HepG2 (cell line): ENCODE results near the gene PRXL2B. TPM values are rescaled to one million over a fixed set of nuclear protein-coding genes. Genes with fewer than 3 reads are reported as not detected.
A peak's percentile ranks its signal among the peaks of the same experiment; 100 is the strongest.

ENCODE experiments used
- ARNTL ChIP-seq: sonication (generic); formaldehyde crosslinking; IDR thresholded peaks from 2 replicates; pipeline ENCODE4 v1.4.0; 2020; ENCODE audit warnings: mild to moderate bottlenecking, missing genetic modification reagents
- BRCA1 ChIP-seq: sonication (generic); formaldehyde crosslinking; IDR thresholded peaks from 2 replicates; pipeline ENCODE4 v1.4.0; 2020; ENCODE audit warnings: missing genetic modification reagents
- DBP ChIP-seq: sonication (generic); formaldehyde crosslinking; IDR thresholded peaks from 2 replicates; pipeline ENCODE4 v1.4.0; 2020; ENCODE audit warnings: missing genetic modification reagents; ENCODE audit errors: not compliant biosample characterization
- HDAC1 ChIP-seq: sonication (generic); formaldehyde crosslinking; IDR thresholded peaks from 2 replicates; pipeline ENCODE4 v1.5.1; 2020; ENCODE audit warnings: mild to moderate bottlenecking, missing genetic modification reagents
- HMGXB4 ChIP-seq, 2 experiments: sonication (generic) in 1 of 2; formaldehyde crosslinking in 1 of 2; IDR thresholded peaks; 2 replicates each; pipeline versions ENCODE4 v1.4.0 to v1.6.1; 2018 to 2020; ENCODE audit warnings: missing genetic modification reagents in 2 of 2, borderline replicate concordance in 1 of 2, low read depth in 1 of 2, mild to moderate bottlenecking in 1 of 2, missing biosample characterization in 1 of 2
- IRF2 ChIP-seq: IDR thresholded peaks from 2 replicates; pipeline ENCODE4 v1.6.1; 2018; ENCODE audit warnings: missing genetic modification reagents, missing compliant biosample characterization
- MIER2 ChIP-seq: IDR thresholded peaks from 2 replicates; pipeline ENCODE4 v1.6.1; 2016; ENCODE audit warnings: missing biosample characterization, missing genetic modification reagents
- SRSF1 ChIP-seq: fragments of 200-400 bp; formaldehyde crosslinking; optimal IDR thresholded peaks from 2 replicates; pipeline ENCODE3; 2017; ENCODE audit warnings: mild to moderate bottlenecking, low read depth, low read length, moderate library complexity
- ZBTB40 ChIP-seq, 2 experiments: fragments of 450-650 bp in 1 of 2; sonication (generic) in 1 of 2; formaldehyde crosslinking in 1 of 2; IDR thresholded peaks; 2 replicates each; pipeline versions ENCODE4 v1.6.1 to v1.8.0; 2016 to 2022; ENCODE audit warnings: antibody characterized with exemption in 1 of 2, mild to moderate bottlenecking in 1 of 2, missing genetic modification reagents in 1 of 2
- ZFP90 ChIP-seq: sonication (generic); formaldehyde crosslinking; IDR thresholded peaks from 2 replicates; pipeline ENCODE4 v1.8.0; 2022; ENCODE audit warnings: missing genetic modification reagents, mild to moderate bottlenecking, inconsistent platforms, borderline replicate concordance
- ZMAT3 ChIP-seq: sonication (generic); formaldehyde crosslinking; conservative IDR thresholded peaks from 2 replicates; pipeline ENCODE4 v1.7.0; 2021; ENCODE audit warnings: missing genetic modification reagents
- ZNF17 ChIP-seq: sonication (generic); formaldehyde crosslinking; IDR thresholded peaks from 2 replicates; pipeline ENCODE4 v1.5.0; 2020; ENCODE audit warnings: mild to moderate bottlenecking, missing genetic modification reagents
- ZNF782 ChIP-seq: sonication (generic); formaldehyde crosslinking; IDR thresholded peaks from 2 replicates; pipeline ENCODE4 v1.4.0; 2020; ENCODE audit warnings: missing genetic modification reagents, mild to moderate bottlenecking, borderline replicate concordance
- polyA plus RNA-seq, 8 experiments: library from polyadenylated mRNA; depleted of rRNA in 3 of 8; stranded (reverse) in 7 of 8; unstranded in 1 of 8; fragments of >200 nt; fragmentation: Illumina TruSeq in 4 of 8; extraction: Trizol in 4 of 8; gene quantifications; 2 replicates each; pipeline versions ENCODE4 v1.2.1 to v1.2.3, GENCODE V29; 2011 to 2016; ENCODE audit warnings: low read depth in 4 of 8, missing spikeins in 1 of 8, mixed read lengths in 1 of 8; ENCODE audit not compliant: insufficient read depth in 1 of 8
- total RNA-seq, 5 experiments: library from RNA; depleted of rRNA; stranded (reverse); fragments of >200 nt; fragmentation: Illumina TruSeq; extraction: Trizol; gene quantifications; 2 replicates each; pipeline ENCODE4 v1.2.3, GENCODE V29; 2016; ENCODE audit warnings: low read depth in 1 of 5
- TF ChIP-seq, protein P1 (sequence below): sonication (generic); formaldehyde crosslinking; IDR thresholded peaks from 2 replicates; pipeline ENCODE4 v1.4.0; 2020; ENCODE audit warnings: missing genetic modification reagents

PRXL2B gene
- total and polyA plus RNA-seq, 2 of the 13 experiments (the other 11 are each of a cell fraction or from before 2014, with no cell fraction given): 16.8 to 22.1 TPM

DNA sequence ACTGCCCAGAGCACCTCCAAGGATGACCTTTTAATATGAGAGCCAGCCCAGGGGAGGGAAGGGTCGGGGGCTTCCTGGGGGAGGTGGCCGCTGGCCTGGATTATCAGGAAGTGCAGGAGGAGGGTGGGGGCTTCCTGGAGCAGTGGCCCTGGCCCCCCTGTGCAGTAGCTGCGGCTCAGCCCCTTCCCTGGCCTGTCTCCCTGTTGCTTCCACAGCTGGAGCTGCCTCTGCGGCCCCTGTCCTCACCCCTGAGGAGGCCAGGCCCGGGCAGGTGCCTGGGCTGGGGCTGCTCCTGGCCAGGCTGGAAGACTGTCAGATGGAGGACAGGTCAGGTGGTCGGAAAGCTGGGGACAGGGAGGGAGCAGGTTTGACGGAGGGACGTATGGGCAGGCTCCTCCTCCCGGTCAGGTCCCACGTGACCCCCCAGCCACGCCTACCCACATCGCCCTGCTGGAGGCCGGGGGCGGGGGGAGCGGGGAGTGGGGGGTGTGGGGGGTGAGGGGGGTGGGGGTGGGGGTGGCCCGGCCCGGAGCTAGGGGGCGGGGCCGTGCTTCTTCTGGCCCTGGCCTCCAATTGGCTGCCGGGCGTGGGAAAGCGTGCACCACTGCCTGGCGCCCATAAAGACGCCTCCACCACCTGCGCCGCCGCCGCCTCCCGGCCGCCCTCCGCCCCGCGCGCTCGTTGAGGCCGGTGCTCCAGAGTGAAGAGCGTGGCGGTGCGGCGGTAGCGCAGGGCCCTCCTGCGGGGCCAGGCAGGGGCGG lies 40.6 kb upstream of the PRXL2B start (continued):
- no peak for TF ChIP-seq DBP (CRISPR knock-in tag)
- no peak for TF ChIP-seq HDAC1 (CRISPR knock-in tag)
- TF ChIP-seq BRCA1: no peak
- no peak for TF ChIP-seq MIER2 (CRISPR knock-in tag)
- TF ChIP-seq ZFP90 (CRISPR knock-in tag): 0 out of 2 replicates have a peak, but pooled peaks have one; percentile 30
- TF ChIP-seq ZNF17: no peak
- TF ChIP-seq ZBTB40 (IDR thresholded peaks at IDR 0.05): no peak
- TF ChIP-seq ZBTB40 (CRISPR knock-in tag; IDR thresholded peaks at IDR 0.05): no peak; the same call in 1 of the 2 replicates
- peak; percentile 58; the same call in 1 of the 2 replicates for TF ChIP-seq IRF2 (CRISPR knock-in tag)
- TF ChIP-seq SRSF1: no peak
- TF ChIP-seq ARNTL (CRISPR knock-in tag): no peak
- peak; percentile 0 to 40; a peak in 1 of 4 replicates for TF ChIP-seq HMGXB4 (CRISPR knock-in tag; IDR thresholded peaks at IDR 0.05; ENCODE audit: borderline replicate concordance in 1 of 2, low read depth in 1 of 2)
- TF ChIP-seq ZMAT3 (CRISPR knock-in tag): no peak; the same call in 1 of the 2 replicates
- TF ChIP-seq, protein P1, sequence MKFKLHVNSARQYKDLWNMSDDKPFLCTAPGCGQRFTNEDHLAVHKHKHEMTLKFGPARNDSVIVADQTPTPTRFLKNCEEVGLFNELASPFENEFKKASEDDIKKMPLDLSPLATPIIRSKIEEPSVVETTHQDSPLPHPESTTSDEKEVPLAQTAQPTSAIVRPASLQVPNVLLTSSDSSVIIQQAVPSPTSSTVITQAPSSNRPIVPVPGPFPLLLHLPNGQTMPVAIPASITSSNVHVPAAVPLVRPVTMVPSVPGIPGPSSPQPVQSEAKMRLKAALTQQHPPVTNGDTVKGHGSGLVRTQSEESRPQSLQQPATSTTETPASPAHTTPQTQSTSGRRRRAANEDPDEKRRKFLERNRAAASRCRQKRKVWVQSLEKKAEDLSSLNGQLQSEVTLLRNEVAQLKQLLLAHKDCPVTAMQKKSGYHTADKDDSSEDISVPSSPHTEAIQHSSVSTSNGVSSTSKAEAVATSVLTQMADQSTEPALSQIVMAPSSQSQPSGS (CRISPR knock-in tag): no peak
- no peak for TF ChIP-seq ZNF782 (CRISPR knock-in tag)
